Measurements from ENCODE around the gene GSK3A.

Gene GSK3A

GRCh38 chr19:42249769-42250168 is 7.4 kb upstream of the GSK3A start:
- no peak for DNase-seq (ENCODE audit: low read depth in 2 of 2)

DNA sequence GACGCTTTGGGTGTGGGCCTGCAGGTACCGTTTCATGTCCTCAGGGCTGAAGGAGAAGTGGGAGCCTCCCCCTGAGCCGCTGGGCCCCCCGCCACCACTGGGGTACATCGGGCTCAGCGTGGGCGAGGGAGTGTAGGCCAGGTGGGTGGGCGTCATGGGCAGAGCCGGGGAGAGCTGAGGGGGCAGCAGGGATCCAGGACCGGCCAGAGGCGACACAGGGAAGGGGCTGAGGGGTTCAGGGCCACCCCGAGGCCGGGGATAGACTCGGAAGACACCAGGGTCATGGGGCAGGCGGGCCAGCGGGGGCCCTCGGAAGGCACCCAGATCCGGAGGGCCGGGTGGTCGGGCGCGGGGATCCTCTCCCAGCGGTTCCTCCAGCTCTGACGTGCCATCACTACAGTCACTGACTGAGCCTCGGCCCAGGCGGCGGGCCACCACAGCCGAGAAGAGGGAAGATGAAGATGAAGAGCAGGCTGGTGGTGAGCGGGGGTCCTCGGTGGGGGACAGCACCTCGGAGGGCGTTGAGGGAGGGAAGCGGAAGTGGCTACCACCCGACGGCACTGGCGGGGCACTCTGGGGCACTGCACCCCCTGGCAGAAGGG is 6.8 kb upstream of the GSK3A start:
- DNase-seq (ENCODE audit: low read depth in 2 of 2), result no peak

GRCh38 chr19:42248270-42249148 is 6.1 kb upstream of the GSK3A start:
- no peak for DNase-seq (ENCODE audit: low read depth in 2 of 2)

DNA sequence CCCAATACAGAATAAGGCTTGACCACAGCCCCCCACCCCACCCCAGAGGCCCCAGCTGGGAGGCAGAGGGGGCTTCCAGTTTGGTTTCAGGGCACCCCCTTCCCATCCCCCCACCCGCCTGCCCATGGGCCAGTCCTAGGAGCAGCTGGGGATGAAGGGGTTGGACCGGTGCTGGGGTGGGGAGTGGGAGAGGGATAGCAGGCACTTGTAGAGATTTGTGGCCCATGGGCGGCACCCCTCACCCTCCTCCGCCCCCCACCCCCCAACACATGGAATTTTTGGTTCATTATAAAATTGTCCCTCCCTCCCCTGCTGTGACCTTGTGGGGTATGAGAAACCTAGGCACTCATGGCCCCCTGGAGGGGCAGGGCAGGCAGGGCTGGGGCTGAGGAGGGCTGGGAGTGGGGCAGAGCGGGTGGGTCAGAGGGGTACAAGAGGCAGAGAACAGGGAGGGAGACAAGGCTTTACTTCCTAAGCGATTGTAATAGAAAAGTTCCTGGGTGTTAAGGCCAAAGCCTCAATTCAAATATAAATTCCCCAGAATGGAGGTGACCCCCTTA is 5.3 kb upstream of the GSK3A start:
- no peak for DNase-seq (ENCODE audit: low read depth in 2 of 2)

DNA sequence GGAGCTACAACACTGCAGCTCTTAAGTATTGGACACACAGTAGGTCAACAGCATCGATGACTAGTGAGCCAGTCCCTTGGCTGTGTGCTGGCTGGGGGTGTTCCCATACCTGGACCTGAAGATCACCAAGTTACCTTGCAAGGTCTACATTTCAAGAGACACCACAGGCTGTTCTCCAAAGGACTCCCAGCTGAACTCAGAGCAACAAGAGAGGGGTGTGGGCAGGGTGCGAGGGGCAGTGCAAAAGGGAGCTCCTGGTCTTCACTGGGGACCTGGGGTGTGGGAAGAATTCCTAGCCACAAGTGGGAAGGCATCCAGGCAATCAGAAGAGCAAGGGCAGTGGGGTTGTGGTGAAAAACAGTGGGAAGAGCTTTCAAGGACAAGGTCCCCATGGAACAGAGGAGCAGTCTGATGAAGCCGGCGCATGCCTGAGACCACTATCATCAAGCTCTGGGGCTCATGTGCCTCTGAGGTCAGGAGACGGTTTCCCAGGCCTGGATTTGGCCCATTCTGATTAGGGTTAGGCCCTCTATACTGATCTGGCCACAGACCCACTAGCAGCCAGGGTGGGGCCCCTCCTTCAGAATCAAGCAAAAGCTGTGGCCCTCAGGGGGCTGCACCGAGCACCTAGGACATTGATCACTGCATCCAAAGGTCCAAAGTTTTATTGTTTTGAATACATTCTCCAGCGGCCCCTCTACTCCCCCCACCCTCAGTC is 4.7 kb upstream of the GSK3A start:
- DNase-seq (ENCODE audit: low read depth in 2 of 2), result no peak

DNA sequence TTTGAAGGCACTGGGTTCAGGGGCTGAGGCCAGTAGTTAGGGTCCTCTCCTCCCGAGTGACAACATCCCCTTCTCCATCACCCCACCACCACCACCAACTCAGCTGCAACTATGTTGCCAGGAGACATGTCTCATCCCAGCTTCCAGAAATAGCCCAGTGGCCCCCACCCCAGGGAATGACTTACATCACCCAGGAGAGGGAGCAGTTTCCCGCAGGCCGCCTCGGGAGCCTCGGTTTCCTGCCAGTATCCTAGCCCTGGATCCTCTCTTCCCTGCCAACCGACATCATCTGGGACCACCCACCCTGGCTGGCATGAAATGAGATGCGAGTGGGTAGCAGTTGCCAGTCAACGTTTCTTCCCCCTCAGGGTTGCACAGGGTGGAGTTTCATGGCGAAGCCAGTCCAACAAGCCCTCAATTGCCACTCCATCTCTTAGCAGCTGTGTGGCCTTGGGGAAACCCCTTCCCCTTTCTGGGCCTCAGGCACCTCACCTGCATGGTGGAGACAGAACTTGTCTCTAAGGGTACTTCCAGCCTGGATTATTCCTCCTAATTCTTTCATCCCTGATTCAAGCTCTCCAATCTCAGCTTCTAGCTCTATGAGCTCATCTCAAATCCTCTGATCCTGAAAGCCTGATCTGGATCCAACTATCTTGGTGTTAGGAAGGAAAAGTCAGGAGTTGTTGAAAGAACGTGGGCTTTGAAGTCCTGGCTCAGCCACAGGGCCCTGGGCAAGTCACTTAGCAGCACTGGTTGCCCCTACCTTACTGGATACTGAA is 3.9 kb upstream of the GSK3A start:
- DNase-seq (ENCODE audit: low read depth in 2 of 2), result no peak

DNA sequence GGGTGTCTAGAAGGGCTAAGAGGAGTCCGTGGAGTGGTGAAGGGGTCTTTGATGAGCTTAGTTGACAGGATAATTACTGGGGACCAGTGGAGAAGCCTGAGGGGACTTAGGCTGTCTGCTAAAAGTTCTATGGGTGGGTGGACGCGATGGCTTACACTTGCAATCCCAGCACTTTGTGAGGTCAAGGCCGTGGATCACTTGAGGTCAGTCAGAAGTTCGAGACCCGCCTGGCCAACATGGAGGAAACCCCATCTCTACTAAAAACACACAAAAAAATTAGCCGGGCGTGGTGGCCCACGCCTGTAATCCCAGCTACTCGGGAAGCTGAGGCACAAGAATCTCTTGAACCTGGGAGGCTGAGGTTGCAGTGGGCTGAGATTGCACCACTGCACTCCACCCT is 2.8 kb upstream of the GSK3A start:
- no peak for DNase-seq (ENCODE audit: low read depth in 2 of 2)

DNA sequence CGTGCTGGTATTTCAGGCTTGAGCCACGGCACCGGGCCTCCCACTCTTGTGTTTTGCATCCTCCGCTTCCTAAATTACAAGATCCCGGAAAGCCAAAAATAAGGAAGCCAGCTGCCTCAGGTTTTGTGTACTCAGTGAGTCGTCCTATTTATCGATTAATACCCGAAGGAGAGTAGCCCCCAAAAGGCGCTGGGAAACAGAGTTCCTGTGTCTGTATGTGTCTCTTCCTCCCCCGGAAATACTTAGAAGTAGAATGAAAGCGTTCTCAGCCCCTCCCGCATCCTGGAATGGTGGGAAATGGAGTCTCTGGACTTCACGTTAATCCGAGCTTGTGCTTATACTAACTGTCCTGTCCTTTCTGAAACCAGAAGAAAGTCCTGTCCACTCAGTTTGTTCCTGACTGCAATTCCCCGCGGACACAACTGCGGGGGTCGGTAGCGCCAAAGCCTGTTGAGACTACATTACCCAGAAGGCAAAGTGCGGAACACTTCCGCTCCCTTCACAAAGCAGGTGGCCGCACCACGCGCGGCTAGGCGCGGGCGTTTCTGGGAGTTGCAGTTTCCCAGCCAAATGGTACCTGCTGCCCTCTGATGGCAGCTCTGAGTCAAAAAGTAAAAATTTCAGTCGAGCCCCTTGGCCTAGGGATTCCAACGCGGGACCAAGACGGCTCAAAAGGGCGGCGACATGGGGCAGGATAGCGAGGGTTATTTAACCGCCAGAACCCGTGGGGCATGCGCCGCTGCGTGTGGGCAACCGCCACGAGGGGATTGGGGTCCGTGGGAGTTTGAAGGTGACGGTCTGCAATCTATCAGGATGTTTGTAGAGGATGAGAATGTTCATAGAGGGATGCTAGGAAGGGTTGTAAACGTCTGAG is 2.2 kb upstream of the GSK3A start:
- DNase-seq (ENCODE audit: low read depth in 2 of 2), result peak; percentile 79 to 86

GRCh38 chr19:42242069-42242511 is 312 bp downstream of the GSK3A start:
- no peak for DNase-seq (ENCODE audit: low read depth in 2 of 2)

DNA sequence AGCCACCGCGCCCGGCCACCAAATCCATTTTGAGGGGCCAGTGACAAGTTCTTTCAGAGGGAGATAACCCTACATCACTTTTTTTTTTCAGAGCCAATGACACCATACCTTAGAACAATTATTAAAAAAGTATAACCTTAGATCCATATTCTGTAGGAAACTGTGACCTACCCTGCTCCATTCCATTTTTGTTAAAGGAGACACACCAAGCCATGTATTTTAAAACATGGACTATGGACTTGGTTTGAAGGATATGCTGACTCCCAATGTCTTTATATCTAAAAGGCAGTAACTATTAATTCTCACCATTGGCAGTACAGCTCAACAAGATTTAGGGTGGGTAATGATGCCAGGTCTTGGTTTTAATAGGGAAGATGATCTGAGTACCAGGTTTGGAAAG is 1.1 kb downstream of the GSK3A start:
- no peak for DNase-seq (ENCODE audit: low read depth in 2 of 2)

DNA sequence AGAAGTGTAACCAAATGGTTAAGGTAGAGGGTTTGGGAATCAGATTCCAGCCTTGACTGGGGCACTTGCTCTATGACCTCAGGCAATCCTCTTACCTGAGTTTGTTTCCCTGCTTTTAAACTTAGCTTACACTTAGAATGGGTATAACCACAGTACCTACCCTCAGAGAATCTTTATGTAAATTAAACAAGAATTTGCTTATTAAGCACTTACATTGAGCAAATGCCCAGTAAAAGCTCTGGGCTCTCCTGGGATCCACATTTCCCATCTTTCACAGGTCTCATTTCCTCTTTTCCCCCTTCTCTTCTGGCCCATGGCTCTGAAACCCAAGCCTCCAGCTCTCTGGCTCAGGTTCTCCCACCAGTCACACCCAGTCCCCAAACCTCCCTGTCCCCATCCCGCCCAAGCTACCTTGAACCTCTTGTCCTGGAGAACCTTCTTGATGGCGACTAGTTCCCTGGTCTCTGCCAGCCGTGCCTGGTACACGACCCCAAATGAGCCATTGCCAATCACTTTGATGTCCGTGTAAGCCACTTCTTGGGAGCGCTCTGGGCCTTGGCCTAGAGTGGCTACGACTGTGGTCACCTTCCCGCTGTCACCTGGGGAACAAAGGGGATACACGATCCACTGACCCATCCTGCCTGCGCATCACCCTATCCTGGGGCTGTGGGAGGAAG is 2.7 kb downstream of the GSK3A start:
- DNase-seq (ENCODE audit: low read depth in 2 of 2), result no peak

DNA sequence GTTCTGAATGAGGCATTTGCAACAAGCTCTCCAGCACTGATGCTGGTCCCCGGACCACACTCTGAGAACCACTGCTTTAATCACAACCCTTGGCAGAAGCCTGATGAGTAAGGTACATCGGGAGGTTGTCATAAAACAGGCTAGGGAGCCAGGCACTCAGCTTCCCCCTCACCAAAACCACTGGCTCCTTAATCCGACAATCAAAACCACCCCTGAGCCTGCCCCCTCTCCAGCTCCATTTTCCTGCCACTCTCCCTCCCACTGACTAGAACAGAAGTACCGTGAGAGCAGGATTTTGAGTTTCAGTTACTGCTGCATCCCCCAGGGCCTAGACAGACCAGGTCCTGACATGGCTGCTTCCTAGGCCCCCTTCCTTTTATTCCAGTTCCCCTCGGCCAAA is 7.2 kb downstream of the GSK3A start:
- no peak for DNase-seq (ENCODE audit: low read depth in 2 of 2)

DNA sequence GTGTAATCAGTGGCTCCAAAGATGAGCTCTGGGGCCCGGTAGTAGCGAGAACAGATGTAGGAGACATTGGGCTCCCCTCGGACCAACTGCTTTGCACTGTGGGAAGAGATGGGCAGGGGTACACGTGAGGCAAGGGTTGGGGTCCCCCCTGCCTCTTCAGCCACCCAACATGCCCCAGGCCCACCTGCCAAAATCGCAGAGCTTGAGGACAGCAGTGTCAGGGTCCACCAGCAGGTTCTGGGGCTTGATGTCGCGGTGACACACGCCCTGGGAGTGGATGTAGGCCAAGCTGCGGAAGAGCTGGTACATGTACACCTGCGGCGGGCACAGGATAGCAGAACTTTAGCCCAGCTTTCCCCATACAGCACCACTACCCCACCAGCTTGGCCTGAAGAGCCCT is 8.0 kb downstream of the GSK3A start:
- DNase-seq (ENCODE audit: low read depth in 2 of 2), result no peak

- no peak for DNase-seq (ENCODE audit: low read depth in 2 of 2)
These were observed 8.6 kb downstream of the GSK3A start for GRCh38 chr19:42233678-42234292.

DNA sequence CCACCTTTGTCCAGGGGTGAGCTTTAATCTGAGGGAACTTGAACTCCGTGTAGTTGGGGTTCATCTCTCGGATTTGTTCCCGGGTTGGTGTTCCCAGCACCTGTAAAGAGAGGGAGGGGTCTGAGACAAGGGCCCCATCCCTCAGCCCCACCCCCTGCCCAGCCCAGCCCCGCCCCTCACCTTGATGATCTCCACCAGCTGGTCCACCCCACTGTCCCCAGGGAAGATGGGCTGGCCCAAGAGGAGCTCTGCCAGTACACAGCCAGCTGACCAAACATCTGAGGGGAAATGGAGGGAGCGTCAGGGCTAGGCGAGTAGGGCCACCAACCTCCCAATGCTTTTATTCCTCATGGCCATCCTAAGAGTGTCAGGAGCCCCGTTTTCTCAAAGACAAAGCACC is 9.3 kb downstream of the GSK3A start:
- no peak for DNase-seq (ENCODE audit: low read depth in 2 of 2)

- DNase-seq (ENCODE audit: low read depth in 2 of 2), result no peak
These were observed 10.0 kb downstream of the GSK3A start for GRCh38 chr19:42232435-42232834.

DNA sequence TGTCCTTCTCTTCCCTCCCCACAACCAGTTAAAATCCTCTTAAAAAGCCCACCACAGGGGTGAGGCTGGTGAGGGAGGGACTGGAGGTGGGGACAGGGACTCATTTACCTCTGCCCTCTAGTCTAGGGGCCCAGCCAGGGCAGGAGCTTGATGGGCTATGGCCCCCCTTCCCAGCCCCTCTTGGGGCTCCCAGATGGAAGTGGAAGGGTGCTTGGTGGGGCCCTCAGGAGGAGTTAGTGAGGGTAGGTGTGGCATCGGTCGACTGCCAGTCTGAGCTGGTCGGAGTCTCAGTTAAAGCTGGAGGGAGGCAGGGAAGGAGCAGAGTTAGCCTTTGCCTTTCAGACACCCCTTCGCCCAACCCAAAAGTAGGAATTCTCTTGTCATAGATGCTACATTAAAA is 11.8 kb downstream of the GSK3A start:
- DNase-seq (ENCODE audit: low read depth in 2 of 2), result no peak

DNA sequence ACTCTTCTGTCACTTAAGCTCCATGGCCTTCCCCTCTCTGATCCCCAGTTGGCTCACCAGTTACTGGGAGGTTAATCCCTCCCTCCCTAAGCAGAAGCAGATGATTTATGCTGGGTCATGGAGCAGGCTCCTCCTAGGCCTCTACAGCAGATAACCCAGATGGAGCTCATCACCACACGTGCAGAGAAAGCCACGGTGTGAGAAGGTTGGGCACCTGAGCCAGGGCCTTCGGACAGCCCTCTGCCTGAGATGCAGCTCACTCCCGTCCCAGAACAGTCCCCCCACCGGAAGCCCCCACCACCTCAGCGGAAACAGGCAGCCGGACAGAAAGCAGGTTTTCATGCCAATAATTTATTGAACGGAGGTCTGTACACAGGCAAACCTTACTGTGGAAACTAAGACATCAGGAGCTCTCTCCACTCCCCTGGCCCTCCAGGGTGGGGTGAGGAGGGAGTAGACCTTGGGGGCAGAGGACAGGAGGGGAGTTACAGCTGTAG is 12.5 kb downstream of the GSK3A start:
- no peak for DNase-seq (ENCODE audit: low read depth in 2 of 2)

DNA sequence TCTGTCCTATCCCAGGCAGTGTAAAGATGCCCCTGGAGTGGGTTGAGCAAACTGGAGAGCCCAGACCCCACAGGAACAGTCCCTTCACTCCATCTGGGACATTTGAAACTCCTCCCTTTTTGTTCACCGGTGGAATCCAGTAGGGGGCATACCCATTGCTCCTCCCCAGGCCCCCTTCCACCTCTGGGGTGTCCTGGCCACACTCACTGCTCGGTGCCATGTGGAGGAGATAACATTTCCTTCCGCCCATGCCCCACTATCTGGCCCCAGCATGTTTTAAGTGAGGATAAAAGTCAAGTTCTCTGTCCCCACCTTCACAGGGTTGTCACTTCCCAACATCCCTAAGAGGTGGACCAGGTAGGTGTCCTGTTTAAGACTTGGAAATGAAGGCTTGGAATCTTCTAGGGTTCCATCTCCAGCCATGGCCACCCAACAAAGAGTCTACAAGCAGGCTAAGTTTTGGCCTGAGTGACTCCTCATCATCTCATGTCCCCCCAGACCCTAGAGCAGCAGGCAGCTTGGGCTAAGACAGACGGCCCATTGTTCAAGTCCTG is 13.0 kb downstream of the GSK3A start:
- DNase-seq (ENCODE audit: low read depth in 2 of 2), result no peak
